Upper lobe of left lung (tissue), 4 donors: Measurements from ENCODE around the gene NFIX.

Source experiments
- EP300 ChIP-seq, 4 donors: sonication (generic); formaldehyde crosslinking; IDR thresholded peaks; one replicate each; pipeline ENCODE4 v1.5.1; 2017; ENCODE audit warnings: antibody characterized with exemption in 4 of 4, control low read depth in 2 of 4
- POLR2A ChIP-seq, 4 donors: fragments of 450-650 bp; IDR thresholded peaks; one replicate each; pipeline ENCODE4 v1.5.1; 2016 to 2017; ENCODE audit warnings: antibody characterized with exemption in 4 of 4, mild to moderate bottlenecking in 2 of 4
- POLR2AphosphoS5 ChIP-seq, 2 donors: sonication (generic); formaldehyde crosslinking; IDR thresholded peaks; one replicate each; pipeline ENCODE4 v1.5.1; 2017; ENCODE audit warnings: antibody characterized with exemption in 2 of 2
- TF ChIP-seq, protein P1 (sequence below), 6 experiments: fragments of 450-650 bp in 4 of 6; fragments of 200-600 bp in 2 of 6; sonication (generic) in 2 of 6; IDR thresholded peaks; one replicate each; pipeline ENCODE4 v1.5.1; 2016 to 2019; ENCODE audit warnings: antibody characterized with exemption in 6 of 6

DNA sequence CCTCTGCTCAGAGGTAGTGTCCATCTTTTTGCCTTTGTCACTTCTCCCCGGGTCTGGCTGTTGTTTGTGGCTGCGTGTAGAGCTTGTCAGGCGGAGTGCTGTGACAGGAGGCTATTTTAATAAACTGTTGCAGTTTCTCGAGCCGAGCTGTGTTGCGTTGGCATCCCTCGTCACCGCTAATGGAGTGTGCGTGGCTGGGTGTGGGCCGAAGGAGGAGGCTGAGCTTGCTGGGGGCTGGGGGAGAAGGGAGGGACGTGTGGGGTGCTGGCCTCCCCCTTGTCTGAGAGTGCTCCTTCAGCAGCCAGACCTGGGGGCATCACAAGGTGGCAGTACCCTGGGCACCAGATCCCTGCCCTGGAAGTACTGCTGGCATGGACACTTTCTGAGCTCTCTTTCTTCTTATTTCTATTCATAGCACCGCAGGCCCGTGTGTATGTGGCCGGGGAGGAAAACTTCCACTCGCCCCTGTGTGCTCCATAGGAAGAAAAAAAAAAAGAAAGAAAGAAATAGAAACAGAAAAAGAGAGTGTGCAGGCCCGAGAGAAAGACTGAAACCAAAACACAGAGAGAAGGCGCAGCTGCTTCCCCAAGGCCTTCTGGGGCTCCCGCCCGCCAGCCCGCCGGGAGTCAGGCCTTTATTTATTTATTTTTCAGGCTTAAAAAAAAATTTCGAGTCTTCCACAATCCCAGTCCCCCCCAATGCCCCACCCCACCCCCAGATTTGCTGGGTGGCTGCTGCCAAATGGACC lies 27.0 kb downstream of the NFIX start:
- TF ChIP-seq, protein P1, sequence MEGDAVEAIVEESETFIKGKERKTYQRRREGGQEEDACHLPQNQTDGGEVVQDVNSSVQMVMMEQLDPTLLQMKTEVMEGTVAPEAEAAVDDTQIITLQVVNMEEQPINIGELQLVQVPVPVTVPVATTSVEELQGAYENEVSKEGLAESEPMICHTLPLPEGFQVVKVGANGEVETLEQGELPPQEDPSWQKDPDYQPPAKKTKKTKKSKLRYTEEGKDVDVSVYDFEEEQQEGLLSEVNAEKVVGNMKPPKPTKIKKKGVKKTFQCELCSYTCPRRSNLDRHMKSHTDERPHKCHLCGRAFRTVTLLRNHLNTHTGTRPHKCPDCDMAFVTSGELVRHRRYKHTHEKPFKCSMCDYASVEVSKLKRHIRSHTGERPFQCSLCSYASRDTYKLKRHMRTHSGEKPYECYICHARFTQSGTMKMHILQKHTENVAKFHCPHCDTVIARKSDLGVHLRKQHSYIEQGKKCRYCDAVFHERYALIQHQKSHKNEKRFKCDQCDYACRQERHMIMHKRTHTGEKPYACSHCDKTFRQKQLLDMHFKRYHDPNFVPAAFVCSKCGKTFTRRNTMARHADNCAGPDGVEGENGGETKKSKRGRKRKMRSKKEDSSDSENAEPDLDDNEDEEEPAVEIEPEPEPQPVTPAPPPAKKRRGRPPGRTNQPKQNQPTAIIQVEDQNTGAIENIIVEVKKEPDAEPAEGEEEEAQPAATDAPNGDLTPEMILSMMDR (IDR thresholded peaks at IDR 0.05): no peak
- TF ChIP-seq POLR2AphosphoS5 (IDR thresholded peaks at IDR 0.05): no peak
- no peak for TF ChIP-seq POLR2A (IDR thresholded peaks at IDR 0.05)
- no peak for TF ChIP-seq EP300 (IDR thresholded peaks at IDR 0.05)
